Gastroesophageal sphincter (tissue), 3 donors: ENCODE results near the gene SWAP70.

Source experiments
- POLR2A ChIP-seq, 2 donors: fragments of 450-650 bp; IDR thresholded peaks; one replicate each; pipeline ENCODE4 v1.6.1; 2017; ENCODE audit warnings: antibody characterized with exemption in 2 of 2, mild to moderate bottlenecking in 2 of 2, moderate library complexity in 1 of 2
- POLR2AphosphoS5 ChIP-seq: sonication (generic); formaldehyde crosslinking; IDR thresholded peaks from one replicate; pipeline ENCODE4 v1.6.1; 2017; ENCODE audit warnings: antibody characterized with exemption
- TF ChIP-seq, protein P1 (sequence below), 4 experiments: fragments of 200-600 bp in 2 of 4; fragments of 450-650 bp in 2 of 4; sonication (generic) in 1 of 4; IDR thresholded peaks; one replicate each; pipeline ENCODE4 v1.5.1; 2017 to 2019; ENCODE audit warnings: antibody characterized with exemption in 4 of 4, mild to moderate bottlenecking in 2 of 4, moderate library complexity in 2 of 4

DNA sequence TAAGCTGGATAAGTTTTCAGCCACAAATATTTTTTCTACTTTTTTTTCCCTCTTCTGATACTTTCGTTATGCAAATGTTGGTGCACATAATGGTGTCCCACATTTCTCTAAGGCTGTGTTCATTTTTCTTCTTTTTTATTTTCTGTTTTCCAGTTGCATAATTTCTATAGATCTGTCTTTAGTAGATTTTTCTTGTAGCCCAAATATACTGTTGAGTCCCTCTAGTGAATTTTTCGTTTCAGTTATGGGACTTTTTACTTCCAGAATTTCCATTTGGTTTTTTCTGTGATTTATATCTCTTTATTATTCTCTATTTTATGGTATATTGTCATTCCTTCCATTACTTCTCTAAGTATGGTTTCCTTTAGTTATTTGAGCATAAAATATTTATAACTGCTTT lies 72.0 kb downstream of the SWAP70 start:
- TF ChIP-seq POLR2AphosphoS5 (no peak), POLR2A (IDR thresholded peaks at IDR 0.05) (no peak)
- TF ChIP-seq, protein P1, sequence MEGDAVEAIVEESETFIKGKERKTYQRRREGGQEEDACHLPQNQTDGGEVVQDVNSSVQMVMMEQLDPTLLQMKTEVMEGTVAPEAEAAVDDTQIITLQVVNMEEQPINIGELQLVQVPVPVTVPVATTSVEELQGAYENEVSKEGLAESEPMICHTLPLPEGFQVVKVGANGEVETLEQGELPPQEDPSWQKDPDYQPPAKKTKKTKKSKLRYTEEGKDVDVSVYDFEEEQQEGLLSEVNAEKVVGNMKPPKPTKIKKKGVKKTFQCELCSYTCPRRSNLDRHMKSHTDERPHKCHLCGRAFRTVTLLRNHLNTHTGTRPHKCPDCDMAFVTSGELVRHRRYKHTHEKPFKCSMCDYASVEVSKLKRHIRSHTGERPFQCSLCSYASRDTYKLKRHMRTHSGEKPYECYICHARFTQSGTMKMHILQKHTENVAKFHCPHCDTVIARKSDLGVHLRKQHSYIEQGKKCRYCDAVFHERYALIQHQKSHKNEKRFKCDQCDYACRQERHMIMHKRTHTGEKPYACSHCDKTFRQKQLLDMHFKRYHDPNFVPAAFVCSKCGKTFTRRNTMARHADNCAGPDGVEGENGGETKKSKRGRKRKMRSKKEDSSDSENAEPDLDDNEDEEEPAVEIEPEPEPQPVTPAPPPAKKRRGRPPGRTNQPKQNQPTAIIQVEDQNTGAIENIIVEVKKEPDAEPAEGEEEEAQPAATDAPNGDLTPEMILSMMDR (IDR thresholded peaks at IDR 0.05): no peak
